NCI-H1694 (cell line): ENCODE results near the gene PDGFA.

Experiments
- DNase-seq: peaks from one replicate; lab custom pipeline; 2025; lab: John Stamatoyannopoulos, UW

The PDGFA gene

DNA sequence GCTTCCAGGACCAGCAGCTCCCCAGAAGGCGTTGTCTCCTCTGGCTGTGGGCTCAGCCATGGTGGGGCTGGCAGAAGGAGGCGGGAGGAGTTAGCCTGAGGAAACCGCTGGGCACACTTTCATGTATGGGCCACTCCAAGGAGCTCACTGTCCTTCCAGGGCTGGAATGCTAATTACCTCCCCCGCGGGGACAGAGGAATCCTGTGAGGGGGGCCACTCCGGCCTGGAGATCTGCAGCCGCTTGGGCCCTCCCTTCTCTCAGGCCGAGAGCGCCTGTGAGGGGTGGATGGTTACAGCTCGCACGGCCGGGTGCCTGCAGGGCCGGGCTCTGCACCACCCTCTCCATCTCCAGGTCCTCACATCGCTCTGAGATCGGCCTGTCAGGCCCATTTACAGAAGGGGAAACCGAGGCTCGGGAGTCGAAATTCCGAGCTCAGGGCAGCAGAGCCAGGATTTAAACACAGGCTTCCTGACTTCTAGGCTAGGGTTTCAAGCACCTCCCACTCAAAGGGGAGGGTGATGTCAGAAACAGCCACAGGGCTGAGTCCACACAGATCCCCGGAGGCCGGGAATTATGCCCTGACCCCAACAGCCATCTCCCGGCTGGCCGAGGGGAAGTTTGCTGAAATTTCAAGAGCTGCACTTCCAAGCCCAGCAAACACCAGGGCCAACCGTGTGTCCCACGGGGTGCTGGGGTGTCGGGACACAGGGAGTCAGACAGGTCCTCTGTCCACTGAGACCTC lies 59.1 kb downstream of the PDGFA start:
- no peak for DNase-seq

DNA sequence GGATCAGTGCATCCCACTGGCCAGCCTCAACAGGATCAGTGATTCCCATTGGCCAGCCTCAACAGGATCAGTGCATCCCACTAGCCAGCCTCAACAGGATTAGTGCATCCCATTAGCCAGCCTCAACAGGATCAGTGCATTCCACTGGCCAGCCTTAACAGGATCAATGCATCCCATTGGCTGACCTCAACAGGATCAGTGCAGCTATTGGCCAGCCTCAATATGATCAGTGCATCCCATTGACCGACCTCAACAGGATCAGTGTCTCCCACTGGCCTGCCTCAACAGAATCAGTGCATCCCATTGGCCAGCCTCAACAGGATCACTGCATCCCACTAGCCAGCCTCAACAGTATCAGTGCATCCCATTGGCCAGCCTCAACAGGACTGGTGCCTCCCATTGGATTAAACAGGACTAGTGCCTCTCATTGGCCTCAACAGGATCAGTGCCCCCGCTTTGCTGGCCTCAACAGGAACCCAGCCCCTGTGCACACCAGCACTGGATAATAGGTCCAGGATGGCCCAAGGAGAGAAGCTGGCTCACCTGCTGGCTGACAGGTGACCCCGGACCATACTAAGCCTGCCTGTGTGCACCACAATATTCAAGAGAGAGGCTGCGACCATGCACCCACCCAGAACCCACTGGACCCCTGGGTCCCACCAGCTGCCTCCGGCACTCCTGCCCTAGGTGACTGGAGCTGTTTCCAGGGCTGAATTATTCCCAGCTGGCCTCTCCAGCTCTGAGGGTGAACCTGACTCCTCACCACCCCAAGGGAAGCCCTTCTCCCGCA lies 59.9 kb downstream of the PDGFA start:
- no peak for DNase-seq

DNA sequence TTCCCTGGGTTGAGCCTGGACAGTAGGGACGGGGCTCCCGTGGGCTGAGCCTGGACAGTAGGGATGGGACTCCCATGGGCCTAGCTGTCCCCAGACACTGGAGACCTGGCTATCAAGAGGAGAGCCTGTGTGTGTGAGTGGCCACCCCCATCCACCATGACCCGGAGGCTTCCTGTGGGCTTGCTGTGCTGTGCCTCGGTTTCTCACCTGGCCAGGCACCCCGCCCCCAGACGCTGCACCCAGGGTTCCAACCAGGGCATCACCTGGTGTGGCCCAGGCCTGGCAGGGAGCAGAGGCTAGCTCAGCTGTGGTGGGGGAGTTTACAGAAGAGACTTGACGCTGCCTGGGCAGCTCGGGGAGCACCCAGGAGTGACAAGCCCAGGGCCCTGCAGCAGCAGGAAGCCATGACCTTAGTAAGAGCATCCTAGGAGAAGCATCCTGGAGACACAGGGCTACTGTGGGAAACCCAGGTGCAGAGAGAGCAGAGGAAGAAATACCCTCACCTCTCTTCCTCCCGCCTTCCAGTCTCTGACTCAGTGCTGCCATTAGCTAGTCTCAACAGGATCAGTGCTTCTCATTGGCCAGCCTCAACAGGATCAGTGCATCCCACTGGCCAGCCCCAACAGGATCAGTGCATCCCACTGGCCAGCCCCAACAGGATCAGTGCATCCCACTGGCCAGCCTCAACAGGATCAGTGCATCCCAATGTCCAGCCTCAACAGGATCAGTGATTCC lies 61.0 kb downstream of the PDGFA start:
- no peak for DNase-seq

DNA sequence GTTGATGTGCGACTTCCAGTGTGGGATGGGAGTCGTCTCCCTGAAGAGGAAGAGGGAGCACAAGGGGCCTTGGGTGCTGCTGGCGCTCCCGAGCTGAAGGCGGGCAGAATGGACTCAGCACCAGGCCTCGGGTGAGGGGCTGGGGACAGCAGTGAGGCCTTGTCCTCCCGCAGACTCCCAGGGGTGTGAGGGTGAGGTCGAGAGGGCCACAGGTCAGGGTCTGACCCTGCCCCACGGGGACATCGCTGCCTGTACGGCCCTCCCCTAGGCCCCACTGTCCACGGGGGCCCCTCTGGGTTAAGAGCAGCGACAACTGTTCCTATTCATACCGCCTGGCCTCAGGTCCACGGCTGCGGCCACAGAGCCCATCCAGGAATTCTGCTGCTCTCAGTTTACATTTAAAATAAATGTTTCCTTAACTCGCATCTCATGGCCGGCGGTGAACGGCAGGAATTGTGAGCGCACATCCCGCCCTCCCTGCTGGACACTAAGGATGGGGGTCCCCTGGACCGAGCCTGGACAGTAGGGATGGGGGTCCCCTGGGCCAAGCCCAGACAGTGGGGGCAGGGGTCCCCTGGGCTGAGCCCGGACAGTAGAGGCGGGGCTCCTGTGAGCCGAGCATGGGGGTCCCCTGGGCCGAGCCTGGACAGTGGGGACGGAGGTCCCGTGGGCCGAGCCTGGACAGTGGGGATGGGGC lies 61.7 kb downstream of the PDGFA start:
- no peak for DNase-seq

DNA sequence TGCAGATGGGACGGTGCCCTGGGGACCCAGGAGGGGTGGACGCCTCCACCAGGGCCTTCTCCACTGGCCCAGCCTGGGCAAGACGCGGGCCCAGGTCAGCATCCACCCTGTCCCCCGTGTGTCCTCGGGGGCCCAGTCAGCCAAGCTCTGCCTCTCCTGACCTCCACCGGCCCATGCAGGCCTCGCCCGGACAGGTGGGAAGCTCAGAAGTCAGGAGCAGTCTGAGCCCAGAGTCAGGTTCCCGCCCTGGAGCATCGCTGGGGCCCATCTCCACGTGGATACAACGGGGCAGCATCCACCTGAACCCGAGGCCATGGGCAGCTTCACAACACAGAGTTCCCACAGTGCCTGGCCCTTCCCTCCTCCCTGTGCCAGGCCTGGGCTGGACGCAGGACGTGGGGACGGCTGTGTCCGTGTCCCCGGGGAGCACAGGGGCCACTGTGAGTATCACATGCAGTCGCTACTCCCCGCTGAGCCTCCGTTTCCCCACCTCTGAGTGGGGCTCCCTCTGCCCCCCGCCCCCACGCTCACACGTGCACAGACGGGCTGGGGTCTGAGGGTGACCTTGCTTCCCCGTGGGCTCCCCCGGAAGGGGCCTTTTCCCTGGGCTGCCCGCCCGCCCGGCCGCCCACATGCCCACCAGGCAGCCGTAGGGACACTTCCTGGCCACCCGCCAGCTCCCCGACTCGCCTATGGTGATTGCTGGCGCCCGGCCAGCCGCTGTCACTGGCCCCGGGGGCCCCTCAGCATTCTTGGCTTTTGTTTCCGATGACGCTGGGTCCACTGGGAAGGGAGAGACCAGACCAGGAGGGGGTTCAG lies 64.3 kb downstream of the PDGFA start:
- DNase-seq, result no peak

DNA sequence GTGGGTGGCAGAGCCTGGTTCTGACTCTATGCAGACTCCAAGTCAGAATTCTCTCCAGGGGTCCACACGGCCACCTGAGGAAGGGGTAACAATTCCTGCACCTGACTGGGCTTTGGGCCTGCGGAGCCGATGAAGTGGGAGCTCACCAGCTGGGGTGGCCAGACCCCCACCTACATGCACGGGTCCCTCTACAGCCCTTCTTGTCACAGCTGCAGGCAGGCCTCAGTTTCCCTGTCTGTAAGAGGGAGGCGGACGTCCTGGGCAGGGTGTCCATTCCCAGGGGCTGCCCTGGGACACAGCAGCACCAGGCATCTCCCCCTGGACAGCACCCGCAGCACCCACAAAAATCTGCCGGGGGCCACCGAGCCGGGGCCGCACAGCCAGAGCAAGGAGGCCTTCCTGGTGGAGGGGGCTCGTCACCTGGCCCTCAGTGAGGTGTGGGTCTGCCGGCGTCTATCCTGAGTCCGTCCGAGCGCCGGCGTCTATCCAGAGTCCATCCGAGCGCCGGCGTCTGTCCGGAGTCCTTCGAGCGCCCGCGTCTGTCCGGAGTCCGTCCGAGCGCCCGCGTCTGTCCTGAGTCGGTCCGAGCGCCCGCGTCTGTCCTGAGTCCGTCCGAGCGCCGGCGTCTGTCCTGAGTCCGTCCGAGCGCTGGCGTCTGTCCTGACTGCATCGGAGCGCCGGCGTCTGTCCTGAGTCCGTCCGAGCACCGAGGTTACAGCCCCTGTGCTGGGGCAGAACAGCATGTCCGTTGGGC lies 65.1 kb downstream of the PDGFA start:
- no peak for DNase-seq

DNA sequence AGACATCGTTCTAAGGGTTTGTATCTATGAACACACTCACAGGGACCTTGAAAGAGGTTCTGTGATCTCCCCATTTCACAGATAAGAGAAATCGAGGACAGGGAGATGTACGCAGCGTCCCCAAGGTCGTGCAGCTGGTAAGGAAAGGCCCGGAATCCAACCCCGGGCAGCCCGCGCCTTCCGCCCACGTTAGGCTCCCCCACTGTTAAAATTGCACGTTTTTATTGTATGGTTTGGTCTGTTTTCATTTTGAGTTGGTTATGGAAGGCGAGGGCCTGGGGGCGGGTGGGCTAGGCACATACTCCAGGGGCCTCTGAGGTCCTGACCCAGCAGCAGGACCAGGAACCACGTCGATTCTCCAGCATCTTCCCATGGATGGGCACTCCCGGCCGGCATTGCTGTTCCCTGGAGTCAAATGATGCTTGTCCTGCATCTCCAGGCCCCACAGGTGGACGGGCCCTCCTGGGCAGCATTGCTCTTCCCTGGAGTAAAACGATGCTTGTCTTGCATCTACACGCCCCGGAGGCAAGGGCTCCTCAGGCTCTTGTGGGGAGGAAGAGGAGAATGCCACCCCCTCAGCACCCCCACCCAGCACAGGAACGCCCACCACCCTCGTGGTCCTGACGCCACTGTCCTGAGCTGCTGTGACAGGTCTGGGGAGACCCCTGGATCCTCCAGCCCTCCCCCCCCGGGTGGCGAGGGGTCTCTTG lies 65.9 kb downstream of the PDGFA start:
- no peak for DNase-seq

DNA sequence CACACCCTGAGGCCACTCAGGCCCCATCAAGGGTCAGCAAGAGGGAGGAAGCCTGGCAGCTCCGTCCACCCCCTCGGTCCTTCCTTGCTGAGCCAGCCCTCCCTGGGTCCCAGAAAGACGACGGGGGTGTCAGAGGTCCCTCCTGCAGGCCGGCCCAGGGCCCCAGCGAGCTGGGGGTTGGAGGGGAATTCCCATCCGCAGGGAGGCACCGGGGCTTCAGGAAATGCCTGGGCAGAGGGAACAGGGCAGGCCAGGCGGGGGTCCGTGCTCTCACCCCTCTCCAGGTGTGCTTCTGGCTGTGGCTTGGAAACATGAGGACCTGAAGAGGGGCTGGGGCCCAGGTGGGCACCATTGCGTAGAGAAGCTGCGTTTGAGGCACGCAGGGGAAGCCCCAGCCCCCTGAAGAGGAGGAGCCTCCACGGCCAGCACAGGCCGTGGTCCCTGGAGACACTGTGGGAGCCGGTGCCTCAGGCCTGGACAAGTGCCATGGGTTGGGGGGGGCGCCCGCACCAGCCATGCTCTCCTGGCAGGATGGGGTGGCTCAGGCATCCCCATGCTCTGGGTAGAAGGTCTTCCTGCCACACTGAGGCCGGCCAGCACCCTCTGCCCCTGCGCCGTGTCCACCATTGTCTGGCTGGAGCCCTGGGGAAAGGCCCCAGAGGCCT lies 66.7 kb downstream of the PDGFA start:
- no peak for DNase-seq

DNA sequence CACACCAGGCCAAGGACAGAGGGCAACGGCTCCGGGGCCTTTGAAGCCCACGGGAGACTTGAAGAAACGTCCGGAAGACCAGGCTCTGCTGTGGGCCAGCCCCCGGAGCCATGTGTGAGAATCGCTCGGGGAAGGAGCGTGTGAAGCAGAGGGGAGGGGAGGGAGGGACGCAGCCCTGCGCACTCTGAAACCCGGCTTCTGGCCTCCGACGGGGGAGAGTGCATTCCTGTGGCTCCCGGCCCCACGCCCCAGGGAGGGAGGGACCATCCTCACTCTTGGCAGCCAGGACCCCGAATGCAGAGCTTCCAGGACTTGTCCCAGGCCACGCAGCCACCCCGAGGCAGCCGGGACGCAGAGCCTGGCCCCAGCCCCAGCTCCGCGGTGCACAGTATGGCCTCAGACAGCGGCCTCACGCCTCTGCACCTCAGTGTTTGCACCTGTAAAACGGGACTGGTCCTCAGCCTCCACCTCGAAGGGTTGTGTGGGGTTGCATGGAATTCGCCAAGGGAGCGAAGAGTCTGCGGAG lies 67.4 kb downstream of the PDGFA start:
- no peak for DNase-seq

DNA sequence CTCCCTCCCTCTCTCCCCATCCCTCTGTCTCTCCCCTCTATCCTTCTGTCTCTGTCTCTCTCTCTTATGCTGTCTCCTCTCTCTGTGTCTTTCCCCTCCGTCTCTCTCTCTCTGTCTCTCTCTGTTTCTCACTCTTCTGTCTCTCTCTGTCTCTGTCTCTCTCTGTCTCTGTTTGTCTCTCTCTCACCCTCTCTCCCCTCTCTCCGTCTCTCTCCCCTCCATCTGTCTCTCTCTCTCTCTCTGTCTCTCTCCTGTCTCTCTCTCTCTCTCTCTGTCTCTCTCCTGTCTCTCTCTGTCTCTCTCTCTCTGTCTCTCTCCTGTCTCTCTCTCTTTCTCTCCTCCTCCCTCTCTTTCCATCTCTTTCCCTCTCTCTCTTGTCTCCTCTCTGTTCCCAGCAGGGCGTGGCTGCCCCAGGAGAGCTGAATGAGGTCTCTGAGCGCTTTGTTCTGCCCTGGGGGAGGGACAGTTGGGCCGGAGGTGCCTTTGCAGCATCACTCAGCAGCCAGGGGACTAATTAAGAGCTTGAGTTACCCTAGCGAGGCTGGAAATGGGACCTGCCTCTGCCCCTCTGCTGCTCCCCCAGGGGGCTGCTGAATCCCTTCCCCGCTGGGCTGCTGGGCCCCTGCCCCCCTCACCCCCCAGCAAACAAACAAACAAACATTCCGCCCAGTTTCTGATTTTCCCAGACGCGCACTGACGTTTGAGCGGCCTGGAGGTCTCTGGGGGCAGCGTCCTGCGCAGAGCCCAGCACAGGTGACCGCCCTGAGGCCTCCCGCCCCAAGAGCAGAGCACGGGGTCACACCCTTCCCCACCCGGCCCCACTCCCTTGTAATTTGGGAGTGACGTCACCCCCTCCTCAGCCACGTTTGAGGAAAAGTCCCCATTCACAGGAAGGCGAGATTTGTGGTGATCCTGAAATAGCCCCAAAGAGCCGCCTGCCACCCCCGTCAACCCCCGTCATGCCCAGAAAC lies 68.1 kb downstream of the PDGFA start:
- DNase-seq, result no peak

DNA sequence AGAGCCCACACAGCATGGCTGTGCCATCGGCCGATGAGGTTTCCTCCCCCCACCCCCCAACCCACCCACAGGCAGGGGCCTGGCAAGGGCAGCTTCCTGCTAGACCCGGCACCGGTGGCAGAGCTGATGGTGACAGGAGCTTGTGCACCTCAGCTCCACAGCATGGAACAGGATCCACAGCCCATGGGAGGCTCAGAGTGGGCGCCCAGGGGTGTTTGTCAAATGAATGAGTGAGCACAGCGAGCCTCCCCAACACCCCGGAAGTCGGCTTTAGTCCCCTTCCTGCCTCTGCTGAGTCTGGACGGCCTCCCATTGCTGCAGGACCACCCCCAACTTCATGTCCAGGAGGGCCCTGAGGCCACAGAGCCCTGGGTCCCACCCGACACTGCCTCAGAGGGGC lies 68.9 kb downstream of the PDGFA start:
- no peak for DNase-seq

DNA sequence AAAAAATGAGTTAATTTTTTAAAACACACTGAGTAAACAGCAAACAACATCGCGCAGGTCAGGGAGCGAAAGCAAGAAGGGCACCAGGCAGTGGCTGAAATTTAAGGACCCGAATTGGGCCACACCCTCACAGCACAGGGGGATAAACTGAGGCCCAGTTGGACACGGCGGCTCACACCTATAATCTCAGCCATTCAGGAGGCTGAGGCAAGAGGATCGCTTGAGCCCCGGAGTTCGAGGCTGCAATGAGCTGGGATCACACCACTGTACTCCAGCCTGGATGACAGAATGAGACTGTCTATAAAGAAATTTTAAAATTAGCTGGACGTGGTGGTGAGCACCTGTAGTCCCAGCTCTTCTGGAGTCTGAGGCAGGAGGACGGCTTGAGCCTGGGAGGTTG lies 69.6 kb downstream of the PDGFA start:
- no peak for DNase-seq

DNA sequence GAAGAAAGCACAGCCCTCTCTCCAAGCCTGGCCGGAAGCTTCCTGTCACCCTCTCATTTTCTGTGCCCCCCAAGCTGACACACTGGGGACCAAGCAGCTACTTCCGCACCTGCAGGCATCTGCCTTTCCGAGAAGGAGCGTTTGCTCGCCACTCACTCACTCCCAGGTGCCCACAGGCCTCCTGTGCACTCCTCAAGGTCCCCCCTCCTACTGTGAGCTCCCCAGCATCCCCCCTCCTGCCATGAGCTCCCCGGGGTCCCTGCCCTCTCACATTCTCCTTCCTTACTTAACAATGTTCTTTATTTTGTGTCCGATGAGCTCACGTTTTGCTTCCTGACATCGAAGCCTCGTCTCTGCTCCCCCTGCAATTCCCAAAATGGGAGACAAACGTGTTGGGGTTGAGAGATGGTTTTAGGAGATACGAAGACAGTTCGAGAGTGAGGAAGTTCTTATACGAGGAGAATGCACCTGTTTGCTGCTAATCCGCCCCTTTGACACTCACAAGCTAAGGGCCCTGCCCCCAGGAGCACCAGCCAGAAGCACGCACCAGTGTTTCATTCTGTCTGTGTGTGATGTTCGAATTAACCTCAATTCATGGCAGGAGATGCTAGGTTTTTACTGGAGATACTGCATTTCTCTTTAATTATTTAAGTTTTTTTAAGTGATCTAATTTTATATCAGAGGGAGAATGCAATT lies 70.2 kb downstream of the PDGFA start:
- DNase-seq, result no peak

DNA sequence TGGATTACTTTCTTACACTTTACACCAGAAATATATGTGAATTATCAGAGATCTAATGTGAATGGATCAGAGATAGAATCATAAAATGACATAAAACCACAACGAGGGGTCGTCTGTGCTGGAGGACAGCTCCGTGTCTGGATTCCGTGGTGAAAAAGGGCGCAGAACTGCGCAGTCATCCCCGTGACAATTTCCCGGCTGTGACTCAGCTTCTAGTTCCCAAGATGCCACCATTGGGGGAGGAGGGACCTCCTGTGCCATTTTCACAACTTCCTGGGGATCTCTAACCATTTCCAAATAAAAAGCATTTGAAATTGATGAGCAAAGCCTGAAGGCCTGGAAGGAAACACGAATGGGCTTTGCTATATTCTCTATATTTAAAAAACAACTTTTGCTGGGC lies 72.1 kb downstream of the PDGFA start:
- no peak for DNase-seq
